ENCODE data around the gene ERGIC1. TPM values are rescaled to one million over a fixed set of nuclear protein-coding genes. Genes with fewer than 3 reads are reported as not detected.

The ERGIC1 gene
- total and polyA plus RNA-seq, 2 of the 13 experiments (the other 11 are each of a cell fraction or from before 2014, with no cell fraction given) = 78.5 to 184 TPM

DNA sequence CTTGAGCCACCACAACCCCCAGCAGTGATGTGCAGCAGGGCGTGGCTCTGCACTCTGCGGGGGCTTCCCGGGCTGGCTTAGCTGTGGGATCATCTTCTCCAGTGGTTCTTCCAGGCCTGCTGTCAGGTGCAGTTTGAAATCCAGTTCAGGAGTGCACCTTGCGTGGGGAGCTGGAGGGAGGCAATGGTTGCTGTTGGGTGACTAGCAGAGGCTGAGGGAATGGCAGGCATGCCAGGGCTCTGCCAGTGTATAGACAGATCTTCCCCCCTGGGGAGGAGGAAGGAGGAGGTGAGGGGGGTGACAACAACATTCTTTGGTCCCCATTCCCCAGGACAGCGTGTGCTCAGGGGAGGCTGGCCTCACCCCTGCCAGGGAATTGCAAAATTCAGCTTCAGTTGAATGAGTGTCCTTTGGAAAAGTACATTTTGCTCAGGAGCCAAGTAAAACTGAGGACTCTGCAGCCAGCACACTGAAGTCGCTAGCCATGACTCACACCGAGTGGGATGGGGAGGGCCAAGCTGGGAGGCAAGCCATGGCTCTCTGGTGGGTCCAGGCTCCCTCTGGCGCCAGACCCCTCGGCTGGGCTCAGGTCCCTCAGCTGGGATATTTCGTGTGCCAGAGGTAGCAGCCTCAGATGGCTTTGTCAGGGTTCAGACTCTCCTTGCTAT, 35.0 kb downstream of the ERGIC1 start (continued):
- peak; percentile 61; the same call in 1 of the 2 replicates for TF ChIP-seq ZNF350 (CRISPR knock-in tag; IDR thresholded peaks at IDR 0.05; ENCODE audit: borderline replicate concordance, low read depth)
- peak; percentile 67; the same call in 1 of the 2 replicates for TF ChIP-seq ZNF784 (CRISPR knock-in tag; IDR thresholded peaks at IDR 0.05; ENCODE audit: borderline replicate concordance)
- no peak for TF ChIP-seq ZNF549 (CRISPR knock-in tag; IDR thresholded peaks at IDR 0.05)
- TF ChIP-seq, protein P1, sequence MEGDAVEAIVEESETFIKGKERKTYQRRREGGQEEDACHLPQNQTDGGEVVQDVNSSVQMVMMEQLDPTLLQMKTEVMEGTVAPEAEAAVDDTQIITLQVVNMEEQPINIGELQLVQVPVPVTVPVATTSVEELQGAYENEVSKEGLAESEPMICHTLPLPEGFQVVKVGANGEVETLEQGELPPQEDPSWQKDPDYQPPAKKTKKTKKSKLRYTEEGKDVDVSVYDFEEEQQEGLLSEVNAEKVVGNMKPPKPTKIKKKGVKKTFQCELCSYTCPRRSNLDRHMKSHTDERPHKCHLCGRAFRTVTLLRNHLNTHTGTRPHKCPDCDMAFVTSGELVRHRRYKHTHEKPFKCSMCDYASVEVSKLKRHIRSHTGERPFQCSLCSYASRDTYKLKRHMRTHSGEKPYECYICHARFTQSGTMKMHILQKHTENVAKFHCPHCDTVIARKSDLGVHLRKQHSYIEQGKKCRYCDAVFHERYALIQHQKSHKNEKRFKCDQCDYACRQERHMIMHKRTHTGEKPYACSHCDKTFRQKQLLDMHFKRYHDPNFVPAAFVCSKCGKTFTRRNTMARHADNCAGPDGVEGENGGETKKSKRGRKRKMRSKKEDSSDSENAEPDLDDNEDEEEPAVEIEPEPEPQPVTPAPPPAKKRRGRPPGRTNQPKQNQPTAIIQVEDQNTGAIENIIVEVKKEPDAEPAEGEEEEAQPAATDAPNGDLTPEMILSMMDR (CRISPR knock-in tag; IDR thresholded peaks at IDR 0.05) = peak; percentile 43
- peak; percentile 58; the same call in 1 of the 2 replicates for TF ChIP-seq CEBPB (IDR thresholded peaks at IDR 0.05; ENCODE audit: borderline replicate concordance, low read depth, low read length)
- 0 out of 2 replicates have a peak, but pooled peaks have one; percentile 41 for TF ChIP-seq ZNF225 (CRISPR knock-in tag; IDR thresholded peaks at IDR 0.05)
- peak; percentile 12; the same call in 1 of the 2 replicates for TF ChIP-seq SOX5 (CRISPR knock-in tag; IDR thresholded peaks at IDR 0.05; ENCODE audit: borderline replicate concordance)
- TF ChIP-seq EED (CRISPR knock-in tag; IDR thresholded peaks at IDR 0.05) = no peak
- 0 out of 2 replicates have a peak, but pooled peaks have one; percentile 42 for TF ChIP-seq TMF1 (CRISPR knock-in tag; IDR thresholded peaks at IDR 0.05; ENCODE audit: low read depth)
- TF ChIP-seq, protein P2, sequence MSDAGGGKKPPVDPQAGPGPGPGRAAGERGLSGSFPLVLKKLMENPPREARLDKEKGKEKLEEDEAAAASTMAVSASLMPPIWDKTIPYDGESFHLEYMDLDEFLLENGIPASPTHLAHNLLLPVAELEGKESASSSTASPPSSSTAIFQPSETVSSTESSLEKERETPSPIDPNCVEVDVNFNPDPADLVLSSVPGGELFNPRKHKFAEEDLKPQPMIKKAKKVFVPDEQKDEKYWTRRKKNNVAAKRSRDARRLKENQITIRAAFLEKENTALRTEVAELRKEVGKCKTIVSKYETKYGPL (CRISPR knock-in tag; IDR thresholded peaks at IDR 0.05) = no peak
- TF ChIP-seq STAG1 (CRISPR knock-in tag; IDR thresholded peaks at IDR 0.05) = peak; percentile 54
- no peak for TF ChIP-seq E2F5 (CRISPR knock-in tag; conservative IDR thresholded peaks at IDR 0.05)
- peak; percentile 68; the same call in 1 of the 2 replicates for TF ChIP-seq ZNF598 (CRISPR knock-in tag; IDR thresholded peaks at IDR 0.05; ENCODE audit: borderline replicate concordance)
- 0 out of 2 replicates have a peak, but pooled peaks have one; percentile 29 for TF ChIP-seq ZNF280B (CRISPR knock-in tag; IDR thresholded peaks at IDR 0.05; ENCODE audit: borderline replicate concordance)
- peak; percentile 30; the same call in 1 of the 2 replicates for TF ChIP-seq ZNF691 (CRISPR knock-in tag; IDR thresholded peaks at IDR 0.05; ENCODE audit: borderline replicate concordance, low read depth)
- no peak for TF ChIP-seq BORCS8-MEF2B (CRISPR knock-in tag; IDR thresholded peaks at IDR 0.05)
- no peak for TF ChIP-seq ARNT (IDR thresholded peaks at IDR 0.05)
- TF ChIP-seq ZNF550 (CRISPR knock-in tag; IDR thresholded peaks at IDR 0.05; ENCODE audit: borderline replicate concordance) = no peak
